T-helper 17 cell (primary cell): Measurements from ENCODE around the gene RPS27. TPM values are rescaled to one million over a fixed set of nuclear protein-coding genes. Genes with fewer than 3 reads are reported as not detected.

Experiments
- ATAC-seq: fragments of 150-1000 bp; cut with Tn5 transposase; 2 replicates; pipeline ENCODE4 v1.10.0; 2021; ENCODE audit warnings: mild to moderate bottlenecking, moderate library complexity
- DNase-seq, 3 donors: peaks; one replicate each; pipeline versions ENCODE4 v3.0.0 to v3.0.0-alpha.2; 2020 to 2021
- H3K9me3 ChIP-seq: one replicate; pipeline ENCODE4 v1.7.0; 2013; ENCODE audit warnings: low read length, mild to moderate bottlenecking; ENCODE audit not compliant: control insufficient read depth, poor library complexity, severe bottlenecking
- H3K27ac Mint-ChIP-seq: one replicate; pipeline ENCODE4 v1.8.0; 2022; ENCODE audit warnings: mild to moderate bottlenecking, moderate library complexity, mixed read lengths
- H3K27me3 Mint-ChIP-seq: one replicate; pipeline ENCODE4 v1.8.0; 2022; ENCODE audit warnings: mixed read lengths
- H3K36me3 Mint-ChIP-seq: one replicate; pipeline ENCODE4 v1.8.0; 2022; ENCODE audit warnings: low read depth, mixed read lengths
- H3K4me1 Mint-ChIP-seq: one replicate; pipeline ENCODE4 v1.8.0; 2022; ENCODE audit warnings: mild to moderate bottlenecking, mixed read lengths
- H3K4me3 Mint-ChIP-seq: one replicate; pipeline ENCODE4 v1.8.0; 2022; ENCODE audit warnings: mild to moderate bottlenecking, moderate library complexity, mixed read lengths
- total RNA-seq, 4 donors: library from RNA in 2 of 4; stranded (reverse) in 2 of 4; gene quantifications; one replicate each; pipeline ENCODE4 v1.2.3 and lab custom pipeline; 2022 to 2026

Gene RPS27
- total RNA-seq, 2 donors from 2014 or later, result 4,265 to 4,392 TPM

DNA sequence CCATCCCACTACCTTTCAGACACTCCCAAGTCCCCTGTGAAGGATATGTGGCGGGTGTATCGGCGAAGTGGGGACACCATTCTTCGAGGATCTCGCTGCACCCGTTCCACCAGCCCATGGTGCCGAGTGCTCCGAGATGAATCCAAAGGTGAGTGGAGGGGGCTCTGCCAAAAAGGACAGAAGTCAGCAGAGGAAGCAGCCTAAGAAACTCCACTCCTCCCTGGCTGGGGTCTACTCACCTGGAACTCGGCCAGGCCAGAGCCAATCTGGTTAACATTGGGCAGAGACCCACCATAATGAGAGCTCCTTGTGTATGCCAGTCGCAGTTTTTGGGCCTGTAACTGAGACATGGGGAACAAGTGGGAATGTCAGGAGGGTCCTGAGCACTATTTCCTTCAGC lies 35.7 kb upstream of the RPS27 start:
- H3K9me3 ChIP-seq, result no peaks in the 10 kb centered on the region
- no peak overlapping the region for H3K4me3 Mint-ChIP-seq
- no peak for ATAC-seq
- H3K27ac Mint-ChIP-seq, result peak overlapping the region; percentile 62
- H3K4me1 Mint-ChIP-seq, result peaks cover 45% of the 10 kb centered on the region
- H3K27me3 Mint-ChIP-seq, result no peaks in the 10 kb centered on the region
- DNase-seq, result no peak
- H3K36me3 Mint-ChIP-seq, result peaks cover 25% of the 10 kb centered on the region

DNA sequence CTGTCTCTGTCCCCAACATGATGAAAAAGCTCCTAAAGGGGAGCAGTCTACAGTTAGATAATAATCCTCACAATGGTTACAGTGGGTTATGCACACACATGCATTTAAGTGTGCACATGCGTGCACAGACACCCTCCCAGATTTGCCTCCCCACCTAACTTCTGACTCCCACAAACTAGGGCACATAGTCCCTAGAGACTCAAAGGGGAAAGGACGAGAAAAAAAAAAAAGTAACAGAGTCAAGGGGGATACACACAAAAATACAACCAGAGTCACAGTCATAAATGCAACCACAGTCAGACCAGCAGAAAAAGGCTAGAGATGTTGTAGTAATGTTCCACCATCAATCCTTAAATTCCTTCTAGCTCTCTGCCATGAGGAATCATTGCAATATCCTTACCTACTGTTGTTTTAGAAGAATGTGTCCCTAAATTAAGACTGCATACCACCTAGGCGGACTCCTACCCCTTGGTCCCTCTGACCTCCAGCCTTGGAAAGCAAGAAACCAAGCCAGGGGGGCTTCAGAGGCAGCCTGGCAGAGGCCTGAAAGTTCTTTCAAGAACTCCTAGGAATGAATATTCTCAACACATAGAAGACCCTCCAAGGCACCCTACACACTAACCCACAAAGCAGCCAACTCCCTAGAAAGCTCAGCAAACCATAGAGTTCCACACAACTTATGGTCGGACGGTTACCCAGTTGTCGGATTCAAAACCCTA lies 33.4 kb upstream of the RPS27 start:
- ATAC-seq (no peak), DNase-seq (no peak)
- H3K27ac Mint-ChIP-seq, result peak overlapping the region; percentile 96
- peak overlapping the region; percentile 97 for H3K4me3 Mint-ChIP-seq
- H3K36me3 Mint-ChIP-seq, result peaks cover 14% of the 10 kb centered on the region
- no peaks in the 10 kb centered on the region for H3K27me3 Mint-ChIP-seq
- no peaks in the 10 kb centered on the region for H3K9me3 ChIP-seq
- H3K4me1 Mint-ChIP-seq, result peaks cover 42% of the 10 kb centered on the region

DNA sequence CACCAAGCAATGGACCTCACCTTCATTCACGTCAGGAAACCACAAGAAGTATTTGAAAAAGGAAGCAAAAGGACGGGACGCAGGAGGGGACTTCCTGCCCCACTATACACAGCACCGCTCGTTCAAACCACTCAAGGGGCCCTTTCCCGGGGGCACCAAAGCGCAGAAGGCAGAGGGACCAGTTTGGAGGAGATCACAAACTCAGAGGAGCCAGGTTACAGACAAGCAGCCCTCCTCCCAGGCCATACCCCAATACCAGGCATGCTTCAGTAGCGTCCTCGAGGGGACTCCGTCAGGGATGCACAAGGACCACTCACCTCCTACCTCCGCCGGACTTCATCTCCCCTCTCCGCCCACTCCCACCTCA lies 32.8 kb upstream of the RPS27 start:
- Mint-ChIP-seq H3K27me3 (no peaks in the 10 kb centered on the region), H3K4me3 (peak overlapping the region; percentile 97), H3K27ac (peak overlapping the region; percentile 96), H3K36me3 (peaks cover 10% of the 10 kb centered on the region), H3K4me1 (peaks cover 44% of the 10 kb centered on the region)
- peak in 2 of 3 donors; percentile 32 to 36 for DNase-seq
- ATAC-seq, result peak; percentile 22
- no peaks in the 10 kb centered on the region for H3K9me3 ChIP-seq

DNA sequence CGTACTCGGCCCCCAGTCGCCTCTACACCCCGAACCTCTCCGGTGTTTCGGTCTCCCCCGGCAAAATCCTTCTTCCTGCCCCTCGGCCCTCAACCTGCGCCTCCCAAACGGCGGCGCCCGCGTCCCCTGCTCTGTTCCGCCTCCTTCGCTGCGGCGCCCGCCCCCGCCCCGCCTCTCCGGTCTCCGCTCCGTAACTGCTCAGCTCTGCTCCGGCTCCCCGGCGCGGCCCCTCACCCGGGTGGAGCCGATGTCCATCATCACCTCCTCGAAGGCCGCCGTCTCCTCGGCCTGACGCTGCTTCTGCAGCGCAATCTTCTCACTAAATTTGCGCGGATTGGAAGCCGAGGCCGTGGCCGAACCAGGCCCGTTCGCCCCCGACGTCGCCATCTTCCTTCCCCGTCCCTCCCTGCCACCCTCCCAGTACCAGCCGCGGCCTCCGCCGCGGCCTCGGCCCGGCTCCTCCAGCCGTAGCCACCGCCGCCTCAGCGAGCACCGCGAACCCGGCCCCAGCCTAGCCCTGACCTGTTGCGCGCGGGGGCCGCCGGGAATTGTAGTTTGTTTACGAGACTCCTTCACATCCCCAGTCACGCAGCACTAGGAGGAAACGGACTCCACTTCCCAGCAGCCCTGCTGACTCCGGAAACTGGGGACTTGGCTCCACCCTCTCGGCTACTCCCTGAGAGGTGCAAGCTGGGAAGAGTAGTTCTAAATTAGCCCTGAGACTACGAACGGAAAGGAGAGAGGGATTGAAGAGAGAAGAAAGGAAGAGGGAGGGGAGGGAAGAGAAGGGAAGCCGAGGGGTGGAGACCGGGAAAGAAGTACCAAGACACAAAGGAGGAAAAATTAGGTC lies 32.2 kb upstream of the RPS27 start, which contains the start of gene CRTC2:
Gene CRTC2, minus strand, starts transcription at position 502 of the 850 bp plus-strand sequence. Its CDS starts 115 bp downstream, at position 387.
- peak within 1 kb of the TSS; percentile 97 for H3K4me3 Mint-ChIP-seq
- no peaks in the 10 kb centered on the region for H3K27me3 Mint-ChIP-seq
- DNase-seq (peak; percentile 91 to 95 (median 94)), ATAC-seq (peak; percentile 91)
- peaks cover 46% of the 10 kb centered on the region for H3K4me1 Mint-ChIP-seq
- peak within 1 kb of the TSS; percentile 96 for H3K27ac Mint-ChIP-seq
- H3K36me3 Mint-ChIP-seq, result peaks cover 10% of the 10 kb centered on the region
- H3K9me3 ChIP-seq, result no peaks in the 10 kb centered on the region

DNA sequence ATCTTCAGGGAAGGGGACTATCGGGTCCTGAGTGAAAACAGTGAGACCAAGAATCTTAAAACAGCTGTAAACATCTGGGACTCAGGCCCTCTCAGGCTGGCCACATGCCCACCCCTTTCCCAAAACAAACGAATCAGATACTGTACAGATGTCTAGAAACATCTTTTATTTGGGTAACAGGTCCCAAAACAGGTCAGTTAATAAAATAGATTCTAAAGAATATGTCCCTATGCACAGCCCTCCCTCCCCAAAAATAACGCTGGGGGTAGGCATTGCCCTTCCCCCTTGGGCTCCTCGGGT lies 31.7 kb upstream of the RPS27 start:
- Mint-ChIP-seq H3K4me3 (peak overlapping the region; percentile 97), H3K36me3 (peaks cover 13% of the 10 kb centered on the region), H3K27ac (peak overlapping the region; percentile 96), H3K27me3 (no peaks in the 10 kb centered on the region), H3K4me1 (peaks cover 50% of the 10 kb centered on the region)
- no peak for ATAC-seq
- no peaks in the 10 kb centered on the region for H3K9me3 ChIP-seq
- no peak for DNase-seq

DNA sequence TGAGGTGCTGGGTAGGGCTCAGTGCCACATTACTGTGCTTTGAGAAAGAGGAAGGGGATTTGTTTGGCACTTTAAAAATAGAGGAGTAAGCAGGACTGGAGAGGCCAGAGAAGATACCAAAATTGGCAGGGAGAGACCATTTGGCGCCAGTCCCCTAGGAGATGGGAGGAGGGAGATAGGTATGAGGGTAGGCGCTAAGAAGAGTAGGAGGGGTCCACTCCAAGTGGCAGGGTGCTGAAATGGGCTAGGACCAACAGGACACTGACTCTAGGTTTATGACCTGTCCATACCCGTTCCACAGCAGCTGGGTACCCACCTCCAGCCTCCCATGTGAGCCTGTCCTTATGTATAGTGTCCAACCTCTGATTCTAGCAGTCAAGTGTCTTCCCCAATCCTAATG lies 31.1 kb upstream of the RPS27 start:
- no peaks in the 10 kb centered on the region for H3K9me3 ChIP-seq
- Mint-ChIP-seq H3K4me1 (peaks cover 48% of the 10 kb centered on the region), H3K27ac (peak overlapping the region; percentile 96), H3K4me3 (peak overlapping the region; percentile 57), H3K27me3 (no peaks in the 10 kb centered on the region), H3K36me3 (peaks cover 7% of the 10 kb centered on the region)
- ATAC-seq (no peak), DNase-seq (no peak)

DNA sequence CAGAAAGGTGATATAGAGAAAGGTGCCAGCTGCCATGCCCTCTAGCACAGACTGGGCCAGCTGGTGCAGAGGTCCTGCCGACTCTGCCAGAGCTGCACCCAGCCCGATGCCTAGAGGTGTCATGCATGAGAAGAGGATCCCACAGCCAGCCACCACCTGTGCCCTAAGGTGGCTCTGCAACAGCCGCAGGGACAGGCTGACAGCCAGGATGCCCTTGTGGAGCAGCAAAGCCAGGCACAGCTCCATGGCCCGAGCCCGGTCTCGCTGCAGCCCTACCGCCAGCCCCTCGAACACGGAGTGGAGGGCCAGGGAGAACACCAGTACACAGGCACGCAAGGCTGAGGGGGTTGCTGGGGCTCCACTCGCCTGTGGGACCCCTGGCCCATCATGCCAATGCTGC lies 30.4 kb upstream of the RPS27 start:
- peaks cover 7% of the 10 kb centered on the region for H3K36me3 Mint-ChIP-seq
- H3K4me1 Mint-ChIP-seq, result peaks cover 47% of the 10 kb centered on the region
- no peak for ATAC-seq
- no peak overlapping the region for H3K27ac Mint-ChIP-seq
- H3K9me3 ChIP-seq, result no peaks in the 10 kb centered on the region
- H3K4me3 Mint-ChIP-seq, result no peak overlapping the region
- no peak for DNase-seq
- no peaks in the 10 kb centered on the region for H3K27me3 Mint-ChIP-seq

DNA sequence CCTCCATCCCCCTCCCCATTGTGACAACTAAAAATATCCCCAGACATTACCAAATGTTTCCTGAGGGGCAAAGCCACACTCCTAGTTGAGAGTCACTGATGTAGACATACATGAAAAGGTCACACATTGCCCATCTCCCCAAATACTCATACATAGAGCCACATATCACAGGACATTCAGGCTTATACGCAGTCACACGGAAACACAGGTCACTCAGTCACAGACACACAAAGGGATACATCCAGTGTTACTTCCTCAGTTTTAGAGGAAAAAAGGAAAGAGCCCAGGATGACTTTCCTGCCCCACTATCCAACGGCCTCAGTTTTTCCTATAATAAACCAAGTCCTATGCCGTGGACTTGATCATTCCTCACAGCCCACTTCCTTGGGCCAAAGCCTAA lies 29.1 kb upstream of the RPS27 start:
- peaks cover 7% of the 10 kb centered on the region for H3K36me3 Mint-ChIP-seq
- peak overlapping the region; percentile 73 for H3K27ac Mint-ChIP-seq
- no peak for ATAC-seq
- peaks cover 48% of the 10 kb centered on the region for H3K4me1 Mint-ChIP-seq
- H3K9me3 ChIP-seq, result no peaks in the 10 kb centered on the region
- no peak for DNase-seq
- peak overlapping the region; percentile 49 for H3K4me3 Mint-ChIP-seq
- no peaks in the 10 kb centered on the region for H3K27me3 Mint-ChIP-seq

DNA sequence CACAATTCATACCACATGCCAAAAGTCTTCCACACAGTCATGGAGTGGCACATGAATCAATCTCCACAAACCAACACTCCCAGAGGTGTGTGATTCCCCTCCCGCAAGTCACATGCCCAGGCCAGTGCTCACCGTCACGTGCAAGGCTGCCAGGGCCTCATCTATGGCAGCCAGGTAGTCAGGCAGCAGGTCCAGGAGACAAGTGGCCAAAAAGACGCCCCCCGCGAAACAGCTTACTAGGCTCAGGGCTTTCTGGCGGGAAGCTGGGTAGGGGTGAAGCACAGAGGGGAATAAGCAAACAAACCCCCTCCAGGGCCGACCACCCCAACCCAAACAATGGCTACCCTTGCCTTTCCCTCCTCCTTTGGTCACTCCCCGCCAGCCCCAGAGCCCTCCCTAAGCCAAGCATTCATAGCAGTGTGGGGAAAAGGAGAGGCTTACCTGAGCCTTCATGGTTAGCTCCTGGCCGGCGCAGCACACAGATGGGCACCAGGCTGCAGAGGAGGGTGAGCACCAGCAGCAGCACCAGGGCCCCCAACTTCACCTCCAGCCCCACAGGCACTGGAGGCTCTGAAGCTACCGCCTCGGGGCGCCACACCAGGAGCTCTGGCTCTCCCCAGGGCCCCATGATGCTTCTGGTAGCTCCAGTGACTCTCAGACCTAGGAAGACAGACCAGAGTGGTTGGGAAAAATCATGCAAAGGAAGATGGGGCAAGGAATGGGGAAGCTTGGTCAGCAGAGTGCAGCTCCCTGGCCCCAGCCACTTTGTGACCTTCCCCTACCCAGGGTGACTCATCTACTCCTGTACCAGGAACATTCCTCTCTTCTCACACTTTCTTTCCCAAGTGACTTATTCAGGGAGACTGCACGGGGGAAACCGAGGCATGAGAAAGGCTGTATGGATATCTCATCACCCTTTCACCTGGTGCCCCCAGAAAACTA lies 28.2 kb upstream of the RPS27 start:
- peaks cover 46% of the 10 kb centered on the region for H3K4me1 Mint-ChIP-seq
- DNase-seq (no peak), ATAC-seq (no peak)
- H3K4me3 Mint-ChIP-seq, result peak overlapping the region; percentile 97
- no peaks in the 10 kb centered on the region for H3K27me3 Mint-ChIP-seq
- peak overlapping the region; percentile 99 for H3K27ac Mint-ChIP-seq
- no peaks in the 10 kb centered on the region for H3K9me3 ChIP-seq
- H3K36me3 Mint-ChIP-seq, result peaks cover 7% of the 10 kb centered on the region

DNA sequence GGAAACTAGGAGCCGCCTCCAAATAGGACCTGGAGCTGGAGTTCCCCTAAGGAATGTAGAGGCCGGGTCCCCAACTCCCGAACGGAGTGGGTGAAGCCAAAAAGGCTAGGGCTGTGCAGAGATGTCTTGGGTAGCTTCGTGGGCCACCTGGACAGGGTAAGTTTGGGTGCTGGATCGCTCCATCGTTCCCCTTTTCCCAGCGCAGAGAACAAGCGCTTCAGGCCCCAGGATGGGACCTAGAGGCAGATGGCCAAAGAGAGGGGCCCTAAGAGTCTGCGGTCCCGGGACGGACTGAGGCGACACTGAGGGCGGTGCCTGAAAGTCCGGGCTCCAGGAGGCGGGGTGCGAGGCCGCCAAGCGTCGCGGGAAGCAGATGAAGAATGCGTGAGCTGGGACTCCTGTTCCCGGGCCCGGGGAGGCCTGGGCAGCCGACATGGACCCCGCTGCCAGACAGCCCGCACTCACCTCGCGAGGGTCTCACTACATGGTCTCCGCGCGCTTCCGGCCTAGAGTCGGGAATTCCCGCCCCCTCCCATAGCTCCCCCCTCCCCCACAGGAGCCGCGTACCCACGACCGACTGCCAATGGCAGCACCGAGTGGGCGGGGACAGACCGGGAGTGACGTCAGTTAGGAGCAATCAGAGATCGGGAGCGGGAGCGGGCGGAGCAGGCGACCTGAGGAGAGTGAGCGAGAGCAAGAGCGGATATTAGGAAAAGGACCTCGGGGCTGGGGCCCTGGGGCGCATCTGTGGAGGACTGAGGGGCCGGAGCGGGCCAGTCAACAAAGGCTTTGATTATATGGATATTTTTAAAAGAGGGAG lies 27.3 kb upstream of the RPS27 start, which contains the start of gene SLC39A1:
Gene SLC39A1, minus strand, starts transcription at position 508 of the 820 bp plus-strand sequence. CDS start 822 bp downstream, outside the sequence.
- Mint-ChIP-seq H3K36me3 (peaks cover 5% of the 10 kb centered on the region), H3K27me3 (no peaks in the 10 kb centered on the region), H3K27ac (peak within 1 kb of the TSS; percentile 99), H3K4me1 (peaks cover 47% of the 10 kb centered on the region), H3K4me3 (peak within 1 kb of the TSS; percentile 97)
- no peaks in the 10 kb centered on the region for H3K9me3 ChIP-seq
- peak; percentile 90 to 93 (median 93) for DNase-seq
- ATAC-seq, result peak; percentile 59

DNA sequence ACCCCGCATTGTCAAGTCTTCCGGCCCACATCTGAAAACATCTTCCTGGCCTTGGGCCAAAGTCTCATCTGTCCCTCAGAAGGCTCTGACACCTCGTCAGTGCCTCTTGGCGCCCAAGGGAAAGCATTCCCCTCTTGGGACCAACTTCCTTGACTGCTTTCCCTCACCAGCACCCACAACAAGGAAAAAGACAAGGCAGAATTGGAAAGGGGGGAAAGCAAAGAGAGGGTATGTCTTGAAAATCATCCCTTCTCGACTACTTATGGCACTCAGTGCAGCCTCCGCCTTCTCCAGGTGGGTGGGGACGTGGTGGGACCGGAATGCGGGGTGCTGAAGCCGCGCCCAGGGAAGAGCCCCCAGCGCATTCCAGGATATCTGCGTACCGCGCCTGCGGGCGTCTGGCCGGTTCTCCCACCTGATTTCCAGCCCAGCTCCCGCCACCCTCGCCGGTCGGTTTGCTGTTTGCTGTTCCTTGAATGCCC lies 26.7 kb upstream of the RPS27 start:
- no peaks in the 10 kb centered on the region for H3K27me3 Mint-ChIP-seq
- H3K36me3 Mint-ChIP-seq, result peaks cover 2% of the 10 kb centered on the region
- ATAC-seq (no peak), DNase-seq (no peak)
- peak overlapping the region; percentile 97 for H3K4me3 Mint-ChIP-seq
- H3K4me1 Mint-ChIP-seq, result peaks cover 44% of the 10 kb centered on the region
- H3K9me3 ChIP-seq, result no peaks in the 10 kb centered on the region
- H3K27ac Mint-ChIP-seq, result peak overlapping the region; percentile 99
